Thoracic aorta endothelial cell (primary cell): ENCODE data around the gene CCDC148. TPM values are rescaled to one million over a fixed set of nuclear protein-coding genes. Genes with fewer than 3 reads are reported as not detected.

ENCODE experiments used
- small RNA-seq: library from RNA; depleted of rRNA; stranded (forward); fragments of <200 nt; gene quantifications from one replicate; pipeline ENCODE3, GENCODE V24; 2012
- total RNA-seq: library from RNA; depleted of rRNA; stranded (reverse); fragments of >200 nt; gene quantifications from 2 replicates; pipeline ENCODE4 v1.2.3, GENCODE V29; 2012

CCDC148 gene
- total RNA-seq, result 0.14 and 0.27 TPM in 2 replicates

DNA sequence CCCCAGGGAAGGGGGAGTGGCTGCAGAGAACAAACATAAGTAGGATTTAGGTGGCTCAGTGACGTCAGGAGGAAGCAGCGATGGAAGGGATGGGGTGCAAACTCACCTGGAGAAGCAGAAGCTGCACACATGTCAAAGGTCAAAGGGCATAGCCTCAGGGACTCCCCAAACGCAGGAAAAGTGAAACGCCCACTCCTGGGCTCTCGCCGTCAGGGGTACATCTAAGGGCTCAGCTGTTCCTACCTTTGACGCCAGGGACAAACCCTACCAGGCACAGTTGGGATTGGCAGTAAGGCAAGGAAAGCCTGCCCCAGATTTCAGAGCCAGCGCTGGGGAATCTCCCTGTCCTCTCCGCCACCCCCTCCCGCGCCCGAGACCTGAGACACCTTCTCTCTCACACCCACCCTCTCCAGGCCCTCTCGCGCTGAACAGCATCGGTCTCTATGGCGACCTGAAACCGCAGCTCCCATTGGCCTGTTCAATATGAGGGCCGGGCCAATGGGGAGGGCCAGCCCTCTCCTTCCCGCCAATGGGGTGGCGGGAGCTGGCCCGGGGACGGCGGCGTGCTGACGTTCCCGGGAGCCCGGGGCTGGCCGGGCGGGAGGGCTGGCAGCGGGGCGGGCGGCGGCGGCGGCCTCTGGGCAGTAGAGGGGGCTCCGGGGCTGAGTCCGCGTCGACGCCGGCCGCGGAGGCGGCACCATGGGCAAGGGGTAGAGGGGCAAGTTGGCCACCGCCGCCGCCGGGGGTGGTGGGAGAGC lies at the start of gene CCDC148, which contains the start of gene PKP4:
CCDC148 (minus strand) TSS at position 445 of the 758 bp plus-strand sequence; CDS start at position 131, 314 bp downstream.
PKP4 (plus strand) TSS at position 644 of the 758 bp plus-strand sequence. CDS start 76,233 bp downstream, outside the sequence.

Small RNA genes within 50 kb of the gene (small RNA-seq; reads per million reads assigned to genes)
- gene RN7SL393P, result not detected

Other genes starting within 250 kb of the CCDC148 start
- 50.5 and 69.9 TPM in 2 replicates for gene PKP4, start 199 bp upstream of the CCDC148 start, total RNA-seq